Right renal pelvis (tissue), 4 donors: Measurements from ENCODE around the gene THAP7. TPM values are rescaled to one million over a fixed set of nuclear protein-coding genes. Genes with fewer than 3 reads are reported as not detected.

Experiments used
- DNase-seq, 4 donors: peaks; one replicate each; pipeline ENCODE4 v3.0.0-alpha.2; 2013; ENCODE audit warnings: low read depth in 4 of 4, low spot score in 3 of 4, missing footprints in 1 of 4
- polyA plus RNA-seq, 4 donors: library from polyadenylated mRNA; unstranded; fragments of 120-200 nt; gene quantifications; one replicate each; pipeline ENCODE4 v1.2.1, GENCODE V29; 2013; ENCODE audit not compliant: insufficient read length in 4 of 4

Gene THAP7
- polyA plus RNA-seq, 4 donors, result 17.9 to 24.1 (median 19.4) TPM

DNA sequence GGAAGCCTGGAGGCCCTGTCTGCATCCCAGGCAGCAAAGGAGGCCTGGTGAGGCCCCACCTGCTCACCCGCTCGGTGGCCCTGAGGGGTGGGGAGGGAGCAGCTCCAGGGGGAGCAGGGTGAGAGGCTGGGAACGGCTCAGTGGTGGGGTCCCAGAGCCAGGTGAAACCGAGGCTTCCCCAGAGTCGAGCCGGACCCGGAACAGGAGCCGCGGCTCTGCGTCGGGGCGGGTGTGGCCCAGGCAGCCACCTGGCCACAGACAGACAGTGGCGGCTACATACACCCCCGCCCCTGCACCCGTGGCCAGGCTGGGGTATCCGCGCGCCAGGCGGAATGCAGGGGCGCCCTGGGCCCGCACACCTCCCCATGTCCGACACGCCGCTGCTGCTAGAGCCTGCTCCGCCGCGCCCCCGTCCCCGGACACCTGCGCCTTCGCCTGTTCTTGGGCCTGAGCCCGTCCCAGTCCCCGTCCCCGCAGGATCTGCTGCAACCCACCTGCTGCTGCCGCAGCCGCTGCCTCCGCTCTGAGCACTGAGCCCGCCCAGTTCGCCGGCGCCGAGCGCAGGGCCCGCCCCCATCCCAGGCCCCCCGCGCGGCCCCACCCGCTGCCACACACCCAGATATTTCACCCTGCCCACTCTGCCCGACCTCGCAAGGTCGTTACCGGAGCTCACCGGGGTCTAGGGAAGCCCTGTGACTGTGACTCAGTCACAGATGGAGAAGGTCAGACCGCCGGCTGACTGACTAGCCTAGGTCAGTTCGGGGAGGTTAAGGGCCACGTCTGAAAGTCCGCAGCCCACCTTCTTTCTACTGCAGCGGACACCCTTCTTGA lies 30.3 kb upstream of the THAP7 start, which contains the start of gene SLC7A4:
Gene SLC7A4, minus strand, starts transcription at position 525 of the 831 bp plus-strand sequence. CDS start 749 bp downstream, outside the sequence.
- no peak for DNase-seq

DNA sequence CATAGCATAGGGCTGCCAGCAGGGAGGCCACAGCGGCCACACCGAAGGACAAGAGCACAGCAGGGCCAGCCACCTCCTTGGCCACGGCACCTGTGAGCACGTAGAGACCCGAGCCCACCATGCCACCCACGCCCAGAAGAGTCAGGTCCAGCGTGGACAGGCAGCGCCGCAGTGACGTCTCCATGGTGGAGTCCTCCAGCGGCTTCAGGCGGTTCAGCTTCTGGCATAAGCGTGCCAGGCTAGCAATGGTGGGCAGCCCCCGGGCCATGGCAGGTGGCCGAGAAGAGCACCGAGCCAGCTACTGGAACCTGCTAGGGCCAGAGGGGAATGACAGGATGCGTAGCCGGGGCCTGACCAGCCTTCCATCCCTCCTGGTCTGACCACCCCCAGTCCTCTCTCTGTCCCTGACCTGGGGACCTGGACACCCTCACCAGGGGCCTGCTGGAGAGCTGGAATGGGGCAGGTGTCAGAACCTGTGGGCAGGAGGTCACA lies 29.7 kb upstream of the THAP7 start:
- DNase-seq, result no peak

DNA sequence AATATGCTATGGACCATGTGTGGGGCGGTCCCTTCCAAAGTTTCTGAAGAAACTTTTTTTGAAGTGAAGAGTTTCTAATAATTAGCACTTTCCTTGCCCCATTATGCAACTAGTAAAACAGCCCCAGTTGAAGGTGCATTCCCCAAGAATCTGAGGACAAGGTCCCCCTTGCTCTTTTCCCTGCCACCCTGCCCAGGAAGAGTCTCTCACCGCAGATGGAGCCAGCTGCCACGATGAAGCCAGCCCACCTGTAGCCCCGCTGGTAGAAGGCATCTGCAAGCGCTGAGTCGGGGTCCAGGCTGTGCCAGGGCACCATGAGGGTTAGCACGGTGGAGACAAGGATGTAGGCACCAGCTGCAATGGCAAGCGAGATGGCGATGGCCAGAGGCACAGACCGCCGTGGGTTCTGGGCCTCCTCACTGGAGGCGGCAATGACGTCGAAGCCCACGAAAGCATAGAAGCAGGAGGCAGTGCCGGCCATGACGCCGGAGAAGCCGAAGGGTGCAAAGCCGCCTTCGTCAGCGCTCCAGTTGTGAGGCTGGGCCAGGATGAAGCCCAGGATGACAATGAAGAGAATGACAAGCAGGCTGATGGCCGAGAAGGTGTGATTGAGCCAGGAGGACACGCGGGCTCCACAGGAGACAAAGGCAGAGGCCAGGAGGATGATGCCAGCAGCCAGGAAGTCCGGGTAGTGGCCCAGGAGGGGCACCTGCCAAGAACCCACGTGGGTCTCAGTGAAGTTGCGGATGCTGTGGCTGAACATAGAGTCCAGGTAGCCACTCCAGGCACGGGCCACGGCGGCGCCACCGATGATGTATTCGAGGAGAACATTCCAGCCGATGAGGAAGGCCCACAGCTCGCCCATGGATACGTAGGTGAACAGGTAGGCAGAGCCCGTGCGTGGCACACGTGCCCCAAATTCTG lies 29.0 kb upstream of the THAP7 start:
- no peak for DNase-seq

DNA sequence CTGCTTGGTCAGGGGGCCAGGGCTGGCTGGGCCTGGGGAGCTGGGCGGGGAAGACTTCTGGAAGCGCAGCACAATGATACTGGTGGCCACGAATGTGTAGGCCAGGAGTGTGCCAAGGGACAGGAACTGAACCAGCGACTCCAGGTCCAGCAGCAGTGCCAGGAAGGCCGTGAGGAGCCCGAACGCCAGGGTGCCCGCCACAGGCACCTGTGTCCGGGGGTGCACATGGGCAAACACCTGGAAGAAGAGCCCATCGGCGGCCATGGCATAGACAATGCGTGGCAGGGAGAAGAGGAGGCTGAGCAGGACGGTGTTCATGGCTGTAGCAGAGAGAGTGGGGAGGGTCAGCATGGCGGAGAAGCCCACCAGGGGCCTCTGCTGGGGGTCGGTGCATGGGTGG lies 28.1 kb upstream of the THAP7 start:
- no peak for DNase-seq

DNA sequence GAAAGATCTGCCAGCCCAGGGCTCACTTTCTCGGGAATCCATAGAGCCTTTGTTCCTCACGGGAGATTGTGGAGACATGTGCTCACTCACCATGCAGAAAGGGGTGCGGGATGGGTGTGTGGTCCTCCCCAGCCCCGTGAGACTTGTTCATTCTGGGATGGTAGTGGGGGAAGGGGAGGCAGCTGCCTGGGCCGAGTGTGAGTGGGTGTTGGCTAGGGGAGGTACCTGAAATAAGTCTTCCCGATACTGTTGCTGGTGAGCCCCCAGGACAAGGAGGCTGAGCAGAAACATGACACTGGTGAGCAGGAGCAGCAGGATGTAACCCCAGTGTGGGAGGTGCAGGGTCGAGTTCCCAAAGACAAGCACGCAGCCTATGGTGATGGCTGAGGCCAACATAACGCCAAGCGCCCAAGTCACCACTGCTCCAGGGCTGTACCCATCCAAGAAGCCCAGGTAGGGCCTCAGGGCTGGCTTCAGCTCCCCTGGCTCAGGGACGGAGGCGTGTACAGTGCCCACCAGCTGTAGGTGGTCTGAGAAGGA lies 27.6 kb upstream of the THAP7 start:
- no peak for DNase-seq

DNA sequence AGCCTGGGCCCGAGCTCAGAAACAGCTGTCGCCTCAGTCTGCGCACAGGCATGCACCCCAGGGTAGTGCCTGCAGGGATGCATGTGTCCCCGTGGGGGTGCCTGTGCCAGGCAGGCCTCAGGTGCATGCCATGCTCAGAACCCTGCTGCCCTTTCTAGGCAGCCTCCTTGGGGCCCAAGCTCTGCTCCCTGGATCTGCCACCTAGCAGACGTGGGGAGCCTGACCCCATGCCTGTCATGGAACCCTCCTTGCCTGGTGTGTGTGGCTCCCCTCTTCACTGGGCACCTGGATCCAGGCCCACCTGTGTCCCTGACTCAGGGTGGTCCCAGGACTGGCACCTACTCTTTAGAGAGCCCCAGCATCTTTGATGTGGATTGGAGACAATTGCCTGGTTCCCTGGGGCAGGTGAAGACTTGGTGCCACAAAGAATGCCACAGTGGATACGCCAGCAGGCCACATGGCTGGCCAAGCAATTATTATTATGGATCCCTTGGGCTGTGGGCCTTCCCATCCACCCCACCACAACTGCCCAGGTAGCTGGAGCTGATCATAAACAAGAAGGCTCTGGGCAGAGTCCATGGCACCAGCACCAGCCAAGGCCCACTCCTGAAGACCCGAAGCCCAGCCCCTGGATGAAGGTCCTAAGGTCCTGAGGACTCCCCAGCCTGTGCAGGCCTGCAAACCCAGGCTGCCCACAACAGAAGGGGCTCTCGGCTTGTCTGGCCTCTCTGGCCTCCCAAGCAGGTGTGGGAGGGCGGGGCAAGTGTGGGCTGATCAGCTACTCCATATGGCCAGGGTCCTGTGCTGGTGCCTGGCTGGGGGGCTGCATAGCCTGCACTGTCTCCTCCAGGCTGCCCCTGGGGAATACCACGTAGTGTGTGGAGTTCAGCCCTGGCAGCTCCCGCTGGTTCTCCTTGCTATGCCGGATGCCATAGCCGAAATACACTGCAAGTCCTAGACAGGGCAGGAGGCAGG lies 26.6 kb upstream of the THAP7 start:
- DNase-seq, result no peak

DNA sequence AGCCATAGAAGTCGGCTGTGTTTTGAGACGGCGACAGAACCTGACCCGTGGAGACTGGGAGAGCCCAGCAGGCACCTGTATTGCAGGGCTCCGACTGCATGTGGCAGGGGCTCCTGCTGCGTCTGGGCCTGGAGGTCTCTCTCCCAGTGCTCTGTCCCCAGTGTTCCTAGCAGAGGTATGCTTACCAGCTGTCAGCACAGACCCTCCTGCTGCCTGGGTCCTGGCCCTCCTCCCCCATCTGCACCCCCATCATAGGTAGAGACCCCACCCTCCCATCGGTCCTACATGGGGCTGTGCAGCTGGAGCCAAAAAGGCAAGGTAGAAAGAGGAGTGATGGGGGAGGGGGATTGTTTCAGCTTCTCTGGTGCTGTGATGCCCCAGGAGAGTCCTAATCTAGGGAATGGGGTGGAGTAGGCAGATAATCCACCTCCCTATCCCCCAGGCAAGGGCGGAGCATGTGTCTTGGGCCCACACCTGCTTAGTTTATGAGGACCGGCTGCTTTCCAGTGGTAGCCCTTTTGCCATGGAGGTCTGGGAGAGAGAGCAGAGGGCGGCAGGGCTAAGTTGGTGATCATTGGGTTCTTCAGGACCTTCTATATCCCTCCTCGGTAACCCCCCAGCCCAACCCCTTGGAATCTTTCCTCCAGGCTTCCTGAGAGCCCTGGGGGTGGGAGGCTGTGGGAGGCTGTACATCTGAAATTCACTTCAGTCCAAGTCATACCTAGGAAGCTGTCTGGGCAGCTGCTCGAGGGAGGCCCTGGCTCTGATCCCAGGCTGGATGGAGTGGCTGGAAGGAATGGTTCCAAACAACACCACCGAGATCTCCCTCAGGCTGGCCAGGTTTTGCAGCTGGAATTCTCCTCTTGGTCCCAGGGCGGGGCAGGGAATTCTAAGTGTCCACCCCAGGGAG lies 25.1 kb upstream of the THAP7 start:
- DNase-seq, result no peak

DNA sequence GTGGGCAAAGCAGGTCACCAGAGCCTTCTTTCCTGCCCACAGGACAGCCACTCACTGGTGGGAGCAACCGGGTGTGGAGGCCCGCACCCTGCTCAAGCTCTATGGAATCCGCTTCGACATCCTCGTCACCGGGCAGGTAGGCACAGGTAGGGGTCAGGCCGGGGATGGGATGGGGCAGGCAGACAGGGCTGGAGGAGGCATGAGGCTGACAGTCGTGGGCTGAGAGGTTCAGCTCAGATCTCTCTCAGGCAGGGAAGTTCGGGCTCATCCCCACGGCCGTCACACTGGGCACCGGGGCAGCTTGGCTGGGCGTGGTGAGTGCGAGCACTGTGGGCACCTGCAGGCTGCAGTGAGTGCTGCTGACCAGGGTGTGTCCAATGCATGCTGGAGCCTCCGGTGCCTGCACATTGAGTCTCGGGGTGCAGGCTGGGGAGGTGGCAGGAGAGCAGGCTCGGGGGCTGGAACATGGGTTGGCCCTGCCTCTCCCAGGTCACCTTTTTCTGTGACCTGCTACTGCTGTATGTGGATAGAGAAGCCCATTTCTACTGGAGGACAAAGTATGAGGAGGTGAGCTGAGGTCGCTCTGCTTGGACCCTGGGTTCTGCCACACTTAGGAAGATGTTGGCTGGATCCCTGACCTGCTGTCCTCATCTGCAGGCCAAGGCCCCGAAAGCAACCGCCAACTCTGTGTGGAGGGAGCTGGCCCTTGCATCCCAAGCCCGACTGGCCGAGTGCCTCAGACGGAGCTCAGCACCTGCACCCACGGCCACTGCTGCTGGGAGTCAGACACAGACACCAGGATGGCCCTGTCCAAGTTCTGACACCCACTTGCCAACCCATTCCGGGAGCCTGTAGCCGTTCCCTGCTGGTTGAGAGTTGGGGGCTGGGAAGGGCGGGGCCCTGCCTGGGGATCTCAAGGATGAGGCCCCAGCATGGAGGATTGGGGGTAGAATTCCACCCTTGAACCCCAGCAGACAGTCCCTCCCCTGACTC lies 24.1 kb upstream of the THAP7 start:
- no peak for DNase-seq

DNA sequence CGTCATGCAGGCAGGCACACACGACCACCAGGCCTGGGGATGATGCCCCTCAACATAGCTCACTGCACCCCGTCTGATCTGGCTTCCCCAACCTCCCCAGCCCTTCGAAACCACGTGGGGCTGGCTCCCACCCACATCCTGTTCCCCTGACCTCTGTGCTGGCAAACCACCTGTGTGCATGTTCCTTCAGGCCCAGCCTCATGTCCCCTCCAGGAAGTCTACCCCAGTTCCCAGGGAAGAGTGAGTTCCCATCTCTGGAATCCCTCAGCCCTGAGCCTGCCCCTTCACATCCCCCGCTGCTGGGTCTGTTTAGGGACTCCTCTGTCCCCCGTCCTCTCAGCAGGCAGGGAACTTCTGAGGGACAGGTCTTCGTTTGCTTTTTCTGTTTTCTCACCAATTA lies 23.3 kb upstream of the THAP7 start:
- DNase-seq, result no peak

DNA sequence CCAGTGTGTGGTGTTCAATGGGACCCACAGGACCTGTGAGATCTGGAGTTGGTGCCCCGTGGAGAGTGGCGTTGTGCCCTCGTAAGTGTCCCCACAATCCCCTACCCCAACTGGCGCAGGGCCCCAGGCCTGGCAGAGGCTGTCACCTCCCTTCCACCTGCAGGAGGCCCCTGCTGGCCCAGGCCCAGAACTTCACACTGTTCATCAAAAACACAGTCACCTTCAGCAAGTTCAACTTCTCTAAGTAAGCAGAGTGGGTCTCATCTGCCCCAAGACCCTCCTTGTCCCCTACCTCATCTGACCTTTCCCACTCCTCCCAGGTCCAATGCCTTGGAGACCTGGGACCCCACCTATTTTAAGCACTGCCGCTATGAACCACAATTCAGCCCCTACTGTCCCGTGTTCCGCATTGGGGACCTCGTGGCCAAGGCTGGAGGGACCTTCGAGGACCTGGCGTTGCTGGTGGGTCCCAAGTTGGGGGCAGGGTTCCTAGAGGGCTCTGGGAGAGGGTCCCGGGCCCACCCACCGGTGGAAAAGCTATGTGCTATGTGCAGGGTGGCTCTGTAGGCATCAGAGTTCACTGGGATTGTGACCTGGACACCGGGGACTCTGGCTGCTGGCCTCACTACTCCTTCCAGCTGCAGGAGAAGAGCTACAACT lies 21.2 kb upstream of the THAP7 start:
- DNase-seq, result no peak

DNA sequence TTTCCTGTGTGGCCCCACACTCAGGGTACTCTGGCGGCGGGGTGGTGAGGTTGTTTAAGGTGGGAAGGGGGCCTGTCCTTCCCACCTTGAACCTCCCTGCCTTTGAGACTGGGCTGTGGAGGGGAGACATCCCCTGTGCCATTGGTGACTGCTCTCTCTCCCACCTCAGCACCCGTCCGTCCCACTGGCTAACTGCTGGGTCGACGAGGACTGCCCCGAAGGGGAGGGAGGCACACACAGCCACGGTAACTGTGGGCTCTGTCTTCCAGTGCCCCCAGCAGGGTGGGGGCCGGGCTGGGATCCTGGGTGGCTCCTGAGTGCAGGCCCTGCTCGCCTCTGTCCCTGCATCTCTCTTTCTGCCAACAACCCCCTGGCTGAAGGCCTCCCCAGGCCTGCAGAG lies 20.6 kb upstream of the THAP7 start:
- DNase-seq, result no peak

DNA sequence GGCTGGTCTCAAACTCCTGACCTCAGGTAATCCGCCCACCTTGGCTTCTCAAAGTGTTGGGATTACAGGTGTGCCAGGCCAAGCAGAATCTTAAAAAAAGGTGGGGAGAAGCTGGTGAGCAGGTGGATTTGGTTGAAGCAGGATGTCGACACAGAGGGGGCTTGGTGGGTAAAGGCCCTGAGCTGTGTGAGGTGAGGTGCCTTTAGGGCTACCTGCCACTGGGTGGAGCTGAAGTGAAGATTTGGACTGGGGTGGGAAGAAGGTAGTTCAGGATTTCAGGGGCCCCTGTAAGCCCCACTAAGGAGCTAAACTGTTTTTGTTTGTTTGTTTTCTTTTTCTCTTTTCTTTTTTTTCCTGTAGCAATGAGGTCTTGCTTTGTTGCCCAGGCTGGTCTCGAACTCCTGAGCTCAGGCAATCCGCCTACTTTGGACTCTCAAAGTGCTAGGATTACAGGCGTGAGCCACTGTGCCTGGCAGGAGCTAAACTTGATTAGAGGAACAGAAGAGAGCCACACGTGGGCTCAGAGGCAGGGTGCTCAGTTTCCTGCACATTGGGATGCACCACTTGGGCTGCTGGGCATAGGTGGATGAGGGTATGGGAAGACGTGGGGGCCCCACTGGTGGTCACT lies 19.0 kb upstream of the THAP7 start:
- DNase-seq, result no peak

DNA sequence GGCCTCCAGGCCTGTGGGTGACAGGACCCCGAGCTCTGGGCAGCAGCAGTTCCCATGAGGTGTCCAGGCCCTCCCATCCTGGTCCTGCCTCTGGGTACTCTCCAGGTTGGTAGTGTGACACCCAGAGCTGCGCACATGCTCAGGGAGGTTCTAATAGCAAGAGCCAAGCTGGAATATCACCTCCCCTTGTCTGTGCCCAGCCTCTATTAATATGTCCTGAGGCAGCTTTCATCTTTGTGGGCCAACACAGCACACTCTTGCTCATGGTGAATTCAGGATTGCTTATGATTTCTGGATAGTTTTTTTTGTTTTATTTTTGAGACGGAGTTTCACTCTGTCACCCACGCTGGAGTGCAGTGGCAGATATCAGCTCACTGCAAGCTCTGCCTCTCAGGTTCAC lies 16.4 kb upstream of the THAP7 start:
- DNase-seq, result no peak

DNA sequence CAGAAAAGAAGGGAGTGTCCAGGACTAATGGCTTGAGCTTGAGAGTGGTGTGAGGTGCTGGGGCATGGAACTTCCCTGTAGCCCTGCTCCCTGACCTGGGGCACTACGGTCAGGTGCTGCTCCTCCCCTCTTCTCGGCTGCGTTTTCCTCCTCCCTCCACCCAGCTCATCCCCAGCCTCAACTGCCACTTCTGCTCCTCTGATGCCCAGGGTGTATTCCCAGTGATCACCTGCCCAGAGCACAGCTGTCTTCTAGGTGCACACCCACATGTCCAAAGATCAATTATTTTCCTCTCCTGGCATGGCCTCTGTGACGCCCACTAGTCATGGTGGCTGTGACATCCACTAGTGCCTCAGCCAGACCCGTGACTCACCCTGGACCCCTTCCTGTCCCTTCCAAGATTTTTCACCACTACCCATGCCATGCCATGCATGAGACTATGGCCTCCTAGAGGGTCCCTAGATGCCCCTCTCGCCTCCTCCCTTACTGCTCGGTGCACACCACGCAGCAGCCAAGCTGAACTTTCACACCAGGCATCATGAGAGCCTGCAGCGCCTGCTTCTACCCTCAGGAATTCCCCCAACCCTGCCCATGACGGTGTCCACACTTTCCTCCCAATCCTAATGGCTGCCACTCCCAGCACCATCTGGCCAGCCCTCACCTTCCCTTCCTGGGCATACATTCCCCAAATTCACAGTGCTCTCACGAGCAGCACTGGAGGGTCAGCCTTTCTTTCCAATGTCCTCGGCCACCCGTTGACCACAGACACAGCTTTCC lies 14.9 kb upstream of the THAP7 start:
- no peak for DNase-seq

DNA sequence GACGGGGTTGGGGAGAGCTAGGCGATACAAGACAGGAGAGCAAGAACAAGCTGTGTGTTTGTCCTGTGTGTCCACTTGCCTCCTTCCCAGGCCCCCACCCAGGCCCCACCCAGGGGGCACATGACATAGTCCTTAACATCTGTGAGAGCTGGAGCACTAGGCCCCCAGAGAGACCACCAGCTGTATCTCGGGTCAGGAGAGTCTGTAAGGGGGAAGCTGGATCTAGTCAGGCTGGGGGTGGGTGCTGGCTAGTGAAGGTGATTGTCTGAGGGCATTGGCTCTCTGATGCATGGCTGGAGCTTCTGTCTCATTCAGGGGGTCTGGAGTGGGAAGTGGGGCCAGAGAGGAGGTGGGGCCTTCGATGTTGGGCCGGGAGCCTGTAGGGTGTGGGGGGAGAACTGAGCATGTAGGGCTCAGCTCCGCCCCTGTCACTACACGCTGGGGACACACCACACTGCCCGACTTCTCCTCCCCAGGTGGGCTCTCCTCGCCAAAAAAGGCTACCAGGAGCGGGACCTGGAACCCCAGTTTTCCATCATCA lies 13.6 kb upstream of the THAP7 start:
- no peak for DNase-seq
